ENCODE data around the gene VPS26C. TPM values are rescaled to one million over a fixed set of nuclear protein-coding genes. Genes with fewer than 3 reads are reported as not detected.

The VPS26C gene
- total and polyA plus RNA-seq, 2 of the 8 experiments (the other 6 are each of a cell fraction or from before 2014, with no cell fraction given) = 43.5 to 71.6 TPM

- no peak for TF ChIP-seq CHD7 (IDR thresholded peaks at IDR 0.05; ENCODE audit: insufficient replicate concordance, low read length)
- TF ChIP-seq CBX5 (IDR thresholded peaks at IDR 0.05; ENCODE audit: low read depth, low read length) = no peak
- TF ChIP-seq ATF2 (IDR thresholded peaks at IDR 0.05; ENCODE audit: low read length) = no peak
- TF ChIP-seq RAD21 (IDR thresholded peaks at IDR 0.05 in 1 of 2, conservative IDR thresholded peaks at IDR 0.05 in 1 of 2; ENCODE audit: low read depth in 2 of 2, low read length in 2 of 2) = no peak
Measured at GRCh38 chr21:37226041-37226920, 40.9 kb downstream of the VPS26C start (continued).
